ENCODE measurements around the gene STMN1. TPM values are rescaled to one million over a fixed set of nuclear protein-coding genes. Genes with fewer than 3 reads are reported as not detected.

The STMN1 gene
- total RNA-seq, 1 experiment from 2014 or later: 349 TPM

DNA sequence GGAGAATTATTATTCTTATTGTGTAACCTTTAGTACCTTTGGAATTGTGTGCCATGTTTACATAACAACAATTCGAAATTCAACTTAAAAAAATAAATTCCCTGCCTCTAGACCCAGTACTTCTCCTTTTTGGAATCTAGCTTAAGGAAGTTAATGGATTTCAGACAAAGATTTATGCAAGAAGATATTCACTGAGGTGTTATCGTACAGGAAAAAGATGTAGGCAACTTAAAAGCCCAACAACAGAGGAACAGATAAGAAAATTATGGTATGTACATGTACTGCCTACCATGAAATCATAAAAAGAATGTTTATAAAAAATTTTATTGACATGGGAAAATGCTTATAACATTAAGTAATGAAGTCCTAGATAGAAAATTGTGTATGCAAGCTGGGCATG lies 18.2 kb upstream of the STMN1 start:
- TF ChIP-seq, protein P1, sequence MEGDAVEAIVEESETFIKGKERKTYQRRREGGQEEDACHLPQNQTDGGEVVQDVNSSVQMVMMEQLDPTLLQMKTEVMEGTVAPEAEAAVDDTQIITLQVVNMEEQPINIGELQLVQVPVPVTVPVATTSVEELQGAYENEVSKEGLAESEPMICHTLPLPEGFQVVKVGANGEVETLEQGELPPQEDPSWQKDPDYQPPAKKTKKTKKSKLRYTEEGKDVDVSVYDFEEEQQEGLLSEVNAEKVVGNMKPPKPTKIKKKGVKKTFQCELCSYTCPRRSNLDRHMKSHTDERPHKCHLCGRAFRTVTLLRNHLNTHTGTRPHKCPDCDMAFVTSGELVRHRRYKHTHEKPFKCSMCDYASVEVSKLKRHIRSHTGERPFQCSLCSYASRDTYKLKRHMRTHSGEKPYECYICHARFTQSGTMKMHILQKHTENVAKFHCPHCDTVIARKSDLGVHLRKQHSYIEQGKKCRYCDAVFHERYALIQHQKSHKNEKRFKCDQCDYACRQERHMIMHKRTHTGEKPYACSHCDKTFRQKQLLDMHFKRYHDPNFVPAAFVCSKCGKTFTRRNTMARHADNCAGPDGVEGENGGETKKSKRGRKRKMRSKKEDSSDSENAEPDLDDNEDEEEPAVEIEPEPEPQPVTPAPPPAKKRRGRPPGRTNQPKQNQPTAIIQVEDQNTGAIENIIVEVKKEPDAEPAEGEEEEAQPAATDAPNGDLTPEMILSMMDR (conservative IDR thresholded peaks at IDR 0.05): no peak
- TF ChIP-seq EZH2 (IDR thresholded peaks at IDR 0.05; ENCODE audit: low read depth): no peak
- intact Hi-C loops (cut with micrococcal nuclease; ENCODE audit: unreplicated experiment): no loop called here
- no peak overlapping the region for H3K4me2 ChIP-seq
- no TSS peak for BruUV-seq (replicated peaks)
- H4K20me1 ChIP-seq (ENCODE audit: insufficient read depth): no peaks in the 10 kb centered on the region
- no peak overlapping the region for H2AFZ ChIP-seq
- H3K79me2 ChIP-seq (ENCODE audit: low read depth): no peaks in the 10 kb centered on the region
- H3K9me2 ChIP-seq (ENCODE audit: insufficient read depth): no peaks in the 10 kb centered on the region
- H3F3A ChIP-seq (ENCODE audit: insufficient read depth, low read depth): peaks cover 3% of the 10 kb centered on the region; the same call in 1 of the 2 replicates
- no peaks in the 10 kb centered on the region for H3K9me3 ChIP-seq (ENCODE audit: insufficient read depth, low read depth)
- H3K4me3 ChIP-seq: no peak overlapping the region
- no peaks in the 10 kb centered on the region for H3K27me3 ChIP-seq (ENCODE audit: insufficient read depth, low read depth)
- H3K4me1 ChIP-seq (replicated peaks; ENCODE audit: insufficient read depth): no peaks in the 10 kb centered on the region
- DNase-seq: no peak
- ChIA-PET POLR2A (ENCODE audit: unreplicated experiment) (no interaction called here), CTCF (no interaction called here)
- H3K36me3 ChIP-seq (ENCODE audit: low read depth): no peaks in the 10 kb centered on the region
- H3K27ac ChIP-seq: no peak overlapping the region

DNA sequence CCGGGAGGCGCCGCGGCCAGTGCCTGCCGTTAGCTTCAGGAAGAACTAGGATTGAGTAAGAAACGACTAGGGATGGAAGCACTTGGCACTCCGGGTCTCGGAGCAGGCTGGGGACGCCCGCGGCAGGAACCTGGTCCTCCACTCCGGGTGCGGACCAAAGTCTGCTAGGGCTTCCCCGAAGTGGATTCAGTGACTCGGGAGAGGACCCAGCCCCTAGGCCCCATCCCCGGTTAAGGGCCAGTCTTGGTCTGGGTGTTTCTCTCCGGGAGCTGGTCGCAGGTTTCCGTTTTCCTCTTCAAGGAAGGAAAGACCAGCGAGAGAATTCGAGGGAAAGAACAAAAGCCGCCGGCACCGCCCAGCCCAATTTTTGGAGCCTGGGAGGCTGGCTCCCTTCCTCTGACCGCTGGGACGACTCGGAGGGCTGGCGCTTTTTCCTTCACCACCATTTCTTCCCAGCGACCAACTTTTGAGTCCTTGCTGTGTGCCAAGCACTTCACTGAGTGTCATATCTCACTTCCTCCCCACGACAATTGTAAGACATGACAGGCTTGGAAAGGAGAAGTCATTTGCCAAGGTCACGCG lies 16.8 kb upstream of the STMN1 start:
- H3K27me3 ChIP-seq (ENCODE audit: insufficient read depth, low read depth): no peaks in the 10 kb centered on the region
- no peaks in the 10 kb centered on the region for H3K9me3 ChIP-seq (ENCODE audit: insufficient read depth, low read depth)
- H3K4me3 ChIP-seq: no peak overlapping the region
- no TSS peak for BruUV-seq (replicated peaks)
- H3K4me2 ChIP-seq: no peak overlapping the region
- intact Hi-C loops (cut with micrococcal nuclease; ENCODE audit: unreplicated experiment): no loop called here
- TF ChIP-seq, protein P1 (conservative IDR thresholded peaks at IDR 0.05): no peak
- TF ChIP-seq EZH2 (IDR thresholded peaks at IDR 0.05; ENCODE audit: low read depth): no peak
- H3K27ac ChIP-seq: no peak overlapping the region
- no peaks in the 10 kb centered on the region for H4K20me1 ChIP-seq (ENCODE audit: insufficient read depth)
- peaks cover 3% of the 10 kb centered on the region; the same call in 1 of the 2 replicates for H3F3A ChIP-seq (ENCODE audit: insufficient read depth, low read depth)
- H3K36me3 ChIP-seq (ENCODE audit: low read depth): no peaks in the 10 kb centered on the region
- H3K79me2 ChIP-seq (ENCODE audit: low read depth): no peaks in the 10 kb centered on the region
- CTCF ChIA-PET: interaction anchor here (0.5 to 0.6 kb wide), 2 partner anchors 75 to 350 kb away, joined by 3 read pairs; partner anchors contain the start of gene PAFAH2
- no peaks in the 10 kb centered on the region for H3K4me1 ChIP-seq (replicated peaks; ENCODE audit: insufficient read depth)
- POLR2A ChIA-PET (ENCODE audit: unreplicated experiment): no interaction called here
- H2AFZ ChIP-seq: no peak overlapping the region
- no peaks in the 10 kb centered on the region for H3K9me2 ChIP-seq (ENCODE audit: insufficient read depth)
- peak in 1 of 2 experiments; percentile 6 for DNase-seq

DNA sequence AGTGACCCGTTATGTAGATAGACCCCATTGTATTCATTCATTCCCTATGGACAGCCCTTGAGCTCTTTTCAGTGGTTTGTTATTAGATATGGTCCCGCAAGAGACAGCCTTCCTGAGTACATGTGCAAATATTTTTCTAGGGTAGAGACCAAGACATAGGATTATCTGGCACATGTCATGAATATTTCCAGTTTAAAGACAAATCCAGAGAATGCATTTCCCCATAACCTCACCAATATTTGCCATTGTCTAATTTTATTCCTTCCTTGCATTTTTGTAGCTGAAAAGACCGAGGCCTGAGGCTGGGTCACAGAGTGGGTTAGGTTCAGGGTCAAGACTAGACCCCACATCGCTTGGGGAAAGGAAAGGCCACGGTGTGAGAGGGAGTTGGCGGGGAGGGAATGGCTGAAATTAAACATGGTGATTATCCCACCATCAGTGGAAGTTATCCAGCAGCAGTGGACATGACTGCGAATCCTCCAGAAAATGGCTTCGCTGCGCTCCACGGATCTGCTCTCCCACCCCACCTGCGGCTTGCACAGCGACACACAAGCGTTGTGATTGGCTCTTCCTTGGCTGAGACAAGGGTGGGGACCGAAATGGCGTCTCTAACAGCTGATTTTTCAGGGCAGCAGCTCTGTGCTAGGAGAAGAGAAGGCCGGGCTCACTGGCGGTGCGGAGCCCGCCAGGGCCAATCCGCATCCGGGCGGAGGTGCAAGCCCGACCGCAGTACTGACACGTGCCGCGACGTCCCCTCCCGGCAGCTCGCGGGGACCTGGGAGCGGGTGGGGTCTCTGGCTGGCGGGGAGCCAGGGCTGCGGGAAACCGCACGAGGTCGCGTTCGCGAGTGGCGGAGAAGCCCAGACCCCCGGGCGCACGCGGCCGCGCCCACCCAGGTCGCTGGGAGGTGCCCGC lies 16.1 kb upstream of the STMN1 start:
- POLR2A ChIA-PET (ENCODE audit: unreplicated experiment): no interaction called here
- H3K27me3 ChIP-seq (ENCODE audit: insufficient read depth, low read depth): no peaks in the 10 kb centered on the region
- TF ChIP-seq EZH2 (IDR thresholded peaks at IDR 0.05; ENCODE audit: low read depth): no peak
- no peaks in the 10 kb centered on the region for H3K79me2 ChIP-seq (ENCODE audit: low read depth)
- H3K4me3 ChIP-seq: no peak overlapping the region
- no TSS peak for BruUV-seq (replicated peaks)
- no peaks in the 10 kb centered on the region for H3K36me3 ChIP-seq (ENCODE audit: low read depth)
- no peak overlapping the region for H2AFZ ChIP-seq
- no peaks in the 10 kb centered on the region for H3K9me3 ChIP-seq (ENCODE audit: insufficient read depth, low read depth)
- CTCF ChIA-PET: interaction anchor here (0.6 kb wide), 1 partner anchor 75 kb away, joined by 3 read pairs; the partner anchor contains the start of gene PAFAH2
- H4K20me1 ChIP-seq (ENCODE audit: insufficient read depth): no peaks in the 10 kb centered on the region
- no peak for DNase-seq
- intact Hi-C loops (cut with micrococcal nuclease; ENCODE audit: unreplicated experiment): no loop called here
- peaks cover 3% of the 10 kb centered on the region; the same call in 1 of the 2 replicates for H3F3A ChIP-seq (ENCODE audit: insufficient read depth, low read depth)
- H3K9me2 ChIP-seq (ENCODE audit: insufficient read depth): no peaks in the 10 kb centered on the region
- H3K4me2 ChIP-seq: no peak overlapping the region
- H3K4me1 ChIP-seq (replicated peaks; ENCODE audit: insufficient read depth): no peaks in the 10 kb centered on the region
- no peak overlapping the region for H3K27ac ChIP-seq
